ENCODE measurements around the gene ANKRD65.
"Not testable (repeated sequence)": the region's sequence is repeated elsewhere in the genome, so short reads cannot be mapped to it uniquely, and the experiment has no call there.

ANKRD65 gene

GRCh38 chr1:1371364-1371745 lies 49.7 kb downstream of the ANKRD65 start:
- TF ChIP-seq REST (IDR thresholded peaks at IDR 0.05; ENCODE audit: insufficient replicate concordance, low read depth) (no peak), POLR2AphosphoS5 (IDR thresholded peaks at IDR 0.05; ENCODE audit: low read depth) (peak; percentile 86)

GRCh38 chr1:1370771-1371300 lies 50.2 kb downstream of the ANKRD65 start:
- Histone ChIP-seq H3K27ac (replicated peaks) (no peak overlapping the region), H3K4me3 (replicated peaks; ENCODE audit: insufficient read depth, low read length) (no peak overlapping the region), H3K27me3 (ENCODE audit: insufficient read depth, poor library complexity, severe bottlenecking) (no peaks in the 10 kb centered on the region)
- no peak for DNase-seq (ENCODE audit: low read depth in 1 of 2, low spot score in 1 of 2)
- no peak for TF ChIP-seq SPI1 (IDR thresholded peaks at IDR 0.05; ENCODE audit: borderline replicate concordance, low read depth)
- TF ChIP-seq GABPA (IDR thresholded peaks at IDR 0.05; ENCODE audit: low read depth), result no peak
- TF ChIP-seq CTCF (IDR thresholded peaks at IDR 0.05; ENCODE audit: insufficient read depth, low read length), result no peak
- no peak for TF ChIP-seq POLR2AphosphoS5 (IDR thresholded peaks at IDR 0.05; ENCODE audit: low read depth)
- no peak for TF ChIP-seq REST (IDR thresholded peaks at IDR 0.05; ENCODE audit: insufficient replicate concordance, low read depth)

More at GRCh38 chr1:1371364-1371745, 49.7 kb downstream of the ANKRD65 start:
- peak; percentile 78 to 80 for DNase-seq (ENCODE audit: low read depth in 1 of 2, low spot score in 1 of 2)
- Histone ChIP-seq H3K27ac (replicated peaks) (no peak overlapping the region), H3K27me3 (ENCODE audit: insufficient read depth, poor library complexity, severe bottlenecking) (no peaks in the 10 kb centered on the region), H3K4me3 (replicated peaks; ENCODE audit: insufficient read depth, low read length) (peak overlapping the region; percentile 14; the same call in 1 of the 2 replicates)

GRCh38 chr1:1370094-1370493 lies 51.0 kb downstream of the ANKRD65 start:
- not testable (repeated sequence) for H3K4me3 ChIP-seq (replicated peaks; ENCODE audit: insufficient read depth, low read length)

More at GRCh38 chr1:1370094-1370493, 51.0 kb downstream of the ANKRD65 start:
- H3K27ac ChIP-seq (replicated peaks); H3K27me3 ChIP-seq (ENCODE audit: insufficient read depth, poor library complexity, severe bottlenecking); DNase-seq (ENCODE audit: low read depth in 1 of 2, low spot score in 1 of 2): not testable (repeated sequence)
